GM12874 (cell line): ENCODE results near the gene ASB10.

Experiments used
- TF ChIP-seq, protein P1 (sequence below): IDR thresholded peaks from 2 replicates; pipeline ENCODE4 v1.5.1; 2011; ENCODE audit warnings: low read depth, mild to moderate bottlenecking, control low read depth, low read length, moderate library complexity; ENCODE audit not compliant: insufficient read depth

The ASB10 gene

GRCh38 chr7:151201344-151201743, 14.3 kb upstream of the ASB10 start:
- TF ChIP-seq, protein P1, sequence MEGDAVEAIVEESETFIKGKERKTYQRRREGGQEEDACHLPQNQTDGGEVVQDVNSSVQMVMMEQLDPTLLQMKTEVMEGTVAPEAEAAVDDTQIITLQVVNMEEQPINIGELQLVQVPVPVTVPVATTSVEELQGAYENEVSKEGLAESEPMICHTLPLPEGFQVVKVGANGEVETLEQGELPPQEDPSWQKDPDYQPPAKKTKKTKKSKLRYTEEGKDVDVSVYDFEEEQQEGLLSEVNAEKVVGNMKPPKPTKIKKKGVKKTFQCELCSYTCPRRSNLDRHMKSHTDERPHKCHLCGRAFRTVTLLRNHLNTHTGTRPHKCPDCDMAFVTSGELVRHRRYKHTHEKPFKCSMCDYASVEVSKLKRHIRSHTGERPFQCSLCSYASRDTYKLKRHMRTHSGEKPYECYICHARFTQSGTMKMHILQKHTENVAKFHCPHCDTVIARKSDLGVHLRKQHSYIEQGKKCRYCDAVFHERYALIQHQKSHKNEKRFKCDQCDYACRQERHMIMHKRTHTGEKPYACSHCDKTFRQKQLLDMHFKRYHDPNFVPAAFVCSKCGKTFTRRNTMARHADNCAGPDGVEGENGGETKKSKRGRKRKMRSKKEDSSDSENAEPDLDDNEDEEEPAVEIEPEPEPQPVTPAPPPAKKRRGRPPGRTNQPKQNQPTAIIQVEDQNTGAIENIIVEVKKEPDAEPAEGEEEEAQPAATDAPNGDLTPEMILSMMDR = no peak

DNA sequence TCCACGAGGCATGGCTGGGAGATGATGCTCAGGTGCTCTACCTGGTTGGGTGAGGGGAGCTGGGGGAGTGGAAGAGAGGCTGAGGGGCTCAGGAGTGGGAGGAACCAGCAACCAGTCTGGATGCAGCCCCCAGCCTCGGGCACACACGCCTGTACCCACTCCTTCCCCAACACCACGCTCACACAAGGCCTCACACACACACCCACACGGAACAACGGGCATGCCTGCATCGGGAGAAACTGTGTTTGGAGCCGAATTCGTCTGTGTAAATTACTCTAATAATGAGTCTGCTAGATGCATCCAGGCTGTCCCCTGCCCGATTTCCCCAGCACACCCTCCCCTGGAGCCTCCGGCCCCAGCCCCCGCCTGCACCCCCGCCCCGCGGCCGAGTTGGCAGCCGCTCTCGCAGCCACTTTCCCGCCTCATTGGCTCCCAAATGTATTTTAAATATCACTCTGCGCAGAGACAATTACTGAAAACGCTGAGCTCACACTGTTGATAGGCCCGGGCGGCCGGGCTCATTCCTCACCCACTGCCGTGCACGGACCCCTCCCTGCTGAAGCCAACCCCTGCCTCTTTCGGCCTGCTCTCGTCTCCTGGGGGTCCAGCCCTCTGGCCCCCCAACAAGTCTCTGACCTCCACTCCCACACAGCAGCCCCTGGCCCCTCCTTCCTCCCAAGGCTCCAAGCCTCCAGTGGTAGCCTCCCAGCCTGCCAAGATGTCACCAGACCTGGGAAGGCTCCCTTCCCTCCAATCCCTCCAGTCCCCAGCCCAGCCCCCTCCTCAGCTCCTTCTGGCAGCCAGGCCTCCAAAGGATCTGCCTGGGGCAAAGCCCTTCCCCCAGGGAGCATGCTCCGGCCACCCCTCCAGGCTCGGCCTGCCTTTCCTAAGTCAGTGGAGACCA, 12.1 kb upstream of the ASB10 start:
- TF ChIP-seq, protein P1 = no peak

DNA sequence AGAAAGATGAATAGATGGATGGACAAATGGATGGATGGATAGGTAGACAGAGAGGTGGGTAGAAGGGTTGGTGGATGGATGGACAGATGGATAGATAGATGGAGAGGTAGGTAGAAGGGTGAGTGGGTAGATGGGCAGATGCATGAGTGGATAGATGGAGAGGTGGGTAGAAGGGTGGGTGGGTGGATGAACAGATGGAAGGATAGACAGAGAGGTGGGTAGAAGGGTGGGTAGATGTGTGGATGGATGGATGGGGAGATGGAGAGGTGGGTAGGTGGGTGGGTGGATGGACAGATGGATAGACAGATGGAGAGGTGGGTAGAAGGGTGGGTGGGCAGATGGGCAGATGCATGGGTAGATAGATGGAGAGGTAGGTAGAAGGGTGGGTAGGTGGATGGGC, 10.9 kb upstream of the ASB10 start:
- TF ChIP-seq, protein P1 = no peak

- TF ChIP-seq, protein P1 = no peak
Observed at GRCh38 chr7:151195616-151196450, 8.8 kb upstream of the ASB10 start.

DNA sequence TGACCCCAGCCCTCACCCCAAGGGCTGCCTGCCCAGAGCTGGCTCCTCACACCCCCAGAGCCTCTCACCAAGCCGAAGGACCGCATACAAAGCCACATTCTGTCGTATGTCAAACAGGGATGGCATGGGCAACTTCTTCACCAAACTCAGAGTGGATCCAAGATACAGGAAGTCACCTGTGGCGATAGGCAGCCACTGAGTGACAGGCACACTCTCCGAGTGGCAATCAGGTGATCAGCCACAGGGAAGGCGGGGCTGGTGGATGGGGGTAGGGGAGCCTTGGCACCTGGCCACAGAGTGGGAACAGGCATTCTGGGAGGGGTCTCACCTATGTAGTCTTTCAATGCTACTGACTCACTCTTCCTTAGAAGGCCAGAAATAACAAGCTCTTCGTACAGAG, 7.1 kb upstream of the ASB10 start:
- TF ChIP-seq, protein P1 = no peak

- TF ChIP-seq, protein P1 = no peak
Observed at GRCh38 chr7:151193203-151193978, 6.3 kb upstream of the ASB10 start.
